Osteoblast (primary cell): ENCODE measurements around the gene HP1BP3. TPM values are rescaled to one million over a fixed set of nuclear protein-coding genes. Genes with fewer than 3 reads are reported as not detected.

ENCODE experiments used
- DNase-seq: peaks from one replicate; pipeline ENCODE4 v3.0.0; 2011; ENCODE audit warnings: low spot score, mixed read lengths; ENCODE audit not compliant: insufficient read length; ENCODE audit errors: missing footprints
- H2AFZ ChIP-seq: 2 replicates; pipeline ENCODE4 v1.6.0; 2011; ENCODE audit warnings: mild to moderate bottlenecking, low read length
- H3K27ac ChIP-seq: 2 replicates; pipeline ENCODE4 v1.5.1; 2011; ENCODE audit warnings: mild to moderate bottlenecking, low read depth, low read length, moderate library complexity
- H3K27me3 ChIP-seq: 2 replicates; pipeline ENCODE4 v1.6.0; 2012; ENCODE audit warnings: mild to moderate bottlenecking, control low read depth, inconsistent platforms, low read length, moderate library complexity; ENCODE audit not compliant: insufficient read depth
- H3K36me3 ChIP-seq: 2 replicates; pipeline ENCODE4 v1.5.1; 2011; ENCODE audit warnings: mild to moderate bottlenecking, low read length, control low read depth, moderate library complexity; ENCODE audit not compliant: insufficient read depth
- H3K4me1 ChIP-seq: 2 replicates; pipeline ENCODE4 v1.5.1; 2011; ENCODE audit warnings: mild to moderate bottlenecking, low read length, control low read depth, moderate library complexity; ENCODE audit not compliant: insufficient read depth
- H3K4me2 ChIP-seq: 2 replicates; pipeline ENCODE4 v1.6.0; 2011; ENCODE audit warnings: mild to moderate bottlenecking, low read length; ENCODE audit not compliant: insufficient read depth
- H3K4me3 ChIP-seq: fragments of 200-600 bp; sonication (generic); 3 replicates; pipeline ENCODE4 v1.5.1; 2012; ENCODE audit warnings: mild to moderate bottlenecking, low read length, inconsistent platforms; ENCODE audit not compliant: insufficient read depth
- H3K79me2 ChIP-seq: 2 replicates; pipeline ENCODE4 v1.6.0; 2012; ENCODE audit warnings: mild to moderate bottlenecking, low read length, control low read depth, inconsistent platforms; ENCODE audit not compliant: insufficient read depth
- H3K9me3 ChIP-seq: 2 replicates; pipeline ENCODE4 v1.5.1; 2011; ENCODE audit warnings: low read depth, low read length, control low read depth
- H4K20me1 ChIP-seq: 2 replicates; pipeline ENCODE4 v1.6.0; 2012; ENCODE audit warnings: mild to moderate bottlenecking, low read length, control low read depth; ENCODE audit not compliant: insufficient read depth
- total RNA-seq: library from RNA; depleted of rRNA; stranded (reverse); fragments of >200 nt; gene quantifications from 2 replicates; pipeline ENCODE4 v1.2.3, GENCODE V29; 2012
- TF ChIP-seq, protein P1 (sequence below): IDR thresholded peaks from 2 replicates; pipeline ENCODE4 v1.5.1; 2011; ENCODE audit warnings: mild to moderate bottlenecking, low read depth, low read length, moderate library complexity; ENCODE audit errors: extremely low read depth

HP1BP3 gene
- total RNA-seq, 1 donor, result 267 TPM

DNA sequence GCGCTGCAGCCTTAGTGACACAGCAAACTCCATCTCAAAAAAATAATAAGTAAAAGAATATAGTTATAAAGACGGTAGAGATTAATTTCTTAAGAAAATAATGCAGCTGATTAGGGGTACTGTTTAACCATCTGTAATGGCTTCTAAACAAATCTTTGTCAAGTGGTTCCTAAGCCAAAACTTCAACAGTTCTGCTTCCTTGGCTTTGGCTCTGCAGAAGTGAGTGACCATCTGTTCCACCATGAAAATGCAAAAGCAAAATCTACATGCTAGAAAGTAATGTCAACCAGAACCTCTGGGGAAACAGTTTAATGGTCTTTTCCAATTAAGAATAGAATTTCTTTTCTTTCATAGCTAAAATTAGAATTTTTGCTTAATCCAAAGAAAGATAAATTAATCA is 46.3 kb downstream of the HP1BP3 start:
- Histone ChIP-seq H3K27me3 (no peaks in the 10 kb centered on the region), H2AFZ (no peak overlapping the region), H3K4me1 (peaks cover 22% of the 10 kb centered on the region), H3K36me3 (peaks cover 67% of the 10 kb centered on the region), H3K27ac (peak overlapping the region; percentile 92), H4K20me1 (no peaks in the 10 kb centered on the region), H3K4me2 (no peak overlapping the region), H3K9me3 (no peaks in the 10 kb centered on the region), H3K4me3 (no peak overlapping the region), H3K79me2 (peaks cover 10% of the 10 kb centered on the region)
- TF ChIP-seq, protein P1, sequence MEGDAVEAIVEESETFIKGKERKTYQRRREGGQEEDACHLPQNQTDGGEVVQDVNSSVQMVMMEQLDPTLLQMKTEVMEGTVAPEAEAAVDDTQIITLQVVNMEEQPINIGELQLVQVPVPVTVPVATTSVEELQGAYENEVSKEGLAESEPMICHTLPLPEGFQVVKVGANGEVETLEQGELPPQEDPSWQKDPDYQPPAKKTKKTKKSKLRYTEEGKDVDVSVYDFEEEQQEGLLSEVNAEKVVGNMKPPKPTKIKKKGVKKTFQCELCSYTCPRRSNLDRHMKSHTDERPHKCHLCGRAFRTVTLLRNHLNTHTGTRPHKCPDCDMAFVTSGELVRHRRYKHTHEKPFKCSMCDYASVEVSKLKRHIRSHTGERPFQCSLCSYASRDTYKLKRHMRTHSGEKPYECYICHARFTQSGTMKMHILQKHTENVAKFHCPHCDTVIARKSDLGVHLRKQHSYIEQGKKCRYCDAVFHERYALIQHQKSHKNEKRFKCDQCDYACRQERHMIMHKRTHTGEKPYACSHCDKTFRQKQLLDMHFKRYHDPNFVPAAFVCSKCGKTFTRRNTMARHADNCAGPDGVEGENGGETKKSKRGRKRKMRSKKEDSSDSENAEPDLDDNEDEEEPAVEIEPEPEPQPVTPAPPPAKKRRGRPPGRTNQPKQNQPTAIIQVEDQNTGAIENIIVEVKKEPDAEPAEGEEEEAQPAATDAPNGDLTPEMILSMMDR, result no peak
- no peak for DNase-seq

DNA sequence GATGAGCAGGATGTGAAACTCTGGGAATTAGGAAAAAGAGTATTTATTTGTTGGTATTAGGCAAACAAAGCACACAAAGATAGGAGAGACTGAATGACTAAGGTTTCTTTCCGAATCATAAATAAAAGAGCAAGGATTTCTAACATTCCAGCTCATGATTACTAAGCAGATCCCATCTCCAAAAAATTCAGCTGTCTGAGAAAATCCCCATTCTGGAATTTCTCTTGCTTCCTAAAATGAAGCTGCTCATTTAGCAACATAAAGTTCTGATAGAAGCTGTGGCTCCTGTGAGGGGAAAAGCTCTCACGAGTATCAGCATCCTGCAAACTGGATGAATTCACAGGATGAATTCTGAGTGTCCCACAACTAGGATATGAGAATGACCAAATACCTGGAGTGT is 47.9 kb downstream of the HP1BP3 start:
- no peaks in the 10 kb centered on the region for H3K27me3 ChIP-seq
- H3K27ac ChIP-seq, result peak overlapping the region; percentile 92
- H3K9me3 ChIP-seq, result no peaks in the 10 kb centered on the region
- no peak overlapping the region for H3K4me3 ChIP-seq
- H3K36me3 ChIP-seq, result peaks cover 51% of the 10 kb centered on the region
- H2AFZ ChIP-seq, result no peak overlapping the region
- TF ChIP-seq, protein P1, result no peak
- H4K20me1 ChIP-seq, result no peaks in the 10 kb centered on the region
- peak overlapping the region; percentile 59 for H3K4me2 ChIP-seq
- peak; percentile 96 for DNase-seq
- peaks cover 5% of the 10 kb centered on the region for H3K79me2 ChIP-seq
- peaks cover 22% of the 10 kb centered on the region for H3K4me1 ChIP-seq

DNA sequence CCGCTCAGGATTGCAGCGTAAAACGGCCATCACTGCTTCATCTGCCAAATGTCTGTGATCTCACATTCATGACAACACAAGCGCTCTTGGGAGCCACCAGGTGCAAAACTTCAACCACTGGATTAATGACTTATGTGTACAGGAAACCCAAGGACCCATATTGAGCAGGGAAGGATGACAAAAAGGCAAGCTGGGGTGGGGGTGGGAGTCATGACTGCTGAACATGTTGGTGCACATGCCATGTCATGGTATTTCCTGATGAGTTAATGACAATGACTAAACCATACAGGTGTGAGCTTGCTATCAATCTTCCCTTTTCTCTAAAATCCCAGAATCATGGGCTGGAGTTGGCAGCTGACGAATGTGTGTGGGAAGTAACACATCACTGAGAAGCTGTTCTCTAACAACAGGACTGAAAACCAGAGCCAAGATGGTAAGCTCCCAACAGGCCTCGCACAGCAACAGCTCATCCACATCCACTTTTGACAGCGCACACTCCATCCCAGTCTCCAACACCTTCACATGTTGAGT is 51.5 kb downstream of the HP1BP3 start:
- peaks cover 9% of the 10 kb centered on the region for H3K27me3 ChIP-seq
- no peak overlapping the region for H2AFZ ChIP-seq
- no peak overlapping the region for H3K4me2 ChIP-seq
- no peak overlapping the region for H3K27ac ChIP-seq
- peaks cover 22% of the 10 kb centered on the region for H3K36me3 ChIP-seq
- TF ChIP-seq, protein P1, result no peak
- H4K20me1 ChIP-seq, result peaks cover 5% of the 10 kb centered on the region
- H3K79me2 ChIP-seq, result no peaks in the 10 kb centered on the region
- H3K4me1 ChIP-seq, result peaks cover 37% of the 10 kb centered on the region
- DNase-seq, result peak; percentile 36
- H3K4me3 ChIP-seq, result no peak overlapping the region
- H3K9me3 ChIP-seq, result no peaks in the 10 kb centered on the region

- Histone ChIP-seq H4K20me1 (peaks cover 5% of the 10 kb centered on the region), H3K4me2 (peak overlapping the region; percentile 98), H3K79me2 (no peaks in the 10 kb centered on the region), H3K4me1 (peaks cover 17% of the 10 kb centered on the region), H3K27ac (peak overlapping the region; percentile 85), H3K4me3 (peak overlapping the region; percentile 82), H3K9me3 (no peaks in the 10 kb centered on the region), H2AFZ (no peak overlapping the region), H3K27me3 (peaks cover 28% of the 10 kb centered on the region), H3K36me3 (peaks cover 11% of the 10 kb centered on the region)
- TF ChIP-seq, protein P1, result no peak
- DNase-seq, result no peak
Measured at GRCh38 chr1:20733360-20733975, 53.6 kb downstream of the HP1BP3 start.
